ENCODE data around the gene HECW1. TPM values are rescaled to one million over a fixed set of nuclear protein-coding genes. Genes with fewer than 3 reads are reported as not detected.

Gene HECW1
- total and polyA plus RNA-seq, 2 experiments from 2014 or later, result 11.0 to 21.8 TPM

DNA sequence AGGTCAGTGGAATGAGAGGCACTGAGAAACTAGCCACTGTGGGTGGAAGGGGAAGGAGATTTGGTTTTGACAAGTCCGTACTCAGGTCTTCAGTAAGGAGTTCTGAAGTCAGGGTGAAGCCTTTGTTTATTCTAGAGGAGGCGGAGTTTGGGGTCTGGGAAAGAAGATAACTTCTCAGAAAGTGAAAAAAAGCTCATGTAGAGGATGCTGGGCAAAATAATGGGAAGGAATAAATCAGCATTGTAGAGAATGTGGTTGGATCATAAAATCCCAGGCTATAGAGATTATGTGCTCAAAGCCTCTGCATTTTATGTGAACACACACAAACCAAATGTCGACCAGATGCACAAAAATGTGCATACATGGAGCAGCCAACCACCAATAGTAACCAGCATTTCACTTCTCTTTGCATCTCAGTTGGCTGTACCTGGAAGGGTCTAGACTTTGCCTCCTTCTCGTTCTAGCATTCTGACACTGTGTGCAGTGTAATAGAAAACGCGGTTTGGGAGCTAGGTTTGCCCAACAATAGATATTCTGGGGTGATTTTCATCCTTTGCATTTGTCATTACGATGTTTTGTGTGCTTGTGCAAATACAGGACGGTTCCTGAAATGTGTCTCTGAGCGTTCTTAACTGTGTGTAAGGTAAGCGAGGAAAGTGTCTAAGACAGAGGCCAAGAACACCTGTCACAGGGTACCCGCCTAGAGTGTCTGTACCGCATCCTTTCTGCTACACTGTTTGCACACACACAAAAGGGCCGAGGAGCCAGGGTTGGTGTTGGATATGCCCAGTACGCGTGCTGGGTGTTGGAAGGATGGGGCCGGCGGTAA lies 603 bp upstream of the HECW1 start:
- no peak overlapping the region for H3K27ac ChIP-seq (ENCODE audit: low read depth)
- H3K36me3 Mint-ChIP-seq (ENCODE audit: low read depth), result no peaks in the 10 kb centered on the region
- H3K27me3 ChIP-seq (ENCODE audit: insufficient read depth), result peaks cover 20% of the 10 kb centered on the region
- H3K9me2 ChIP-seq (ENCODE audit: insufficient read depth), result no peaks in the 10 kb centered on the region
- H4K20me1 ChIP-seq (replicated peaks; ENCODE audit: insufficient read depth), result no peaks in the 10 kb centered on the region
- TF ChIP-seq, protein P1, sequence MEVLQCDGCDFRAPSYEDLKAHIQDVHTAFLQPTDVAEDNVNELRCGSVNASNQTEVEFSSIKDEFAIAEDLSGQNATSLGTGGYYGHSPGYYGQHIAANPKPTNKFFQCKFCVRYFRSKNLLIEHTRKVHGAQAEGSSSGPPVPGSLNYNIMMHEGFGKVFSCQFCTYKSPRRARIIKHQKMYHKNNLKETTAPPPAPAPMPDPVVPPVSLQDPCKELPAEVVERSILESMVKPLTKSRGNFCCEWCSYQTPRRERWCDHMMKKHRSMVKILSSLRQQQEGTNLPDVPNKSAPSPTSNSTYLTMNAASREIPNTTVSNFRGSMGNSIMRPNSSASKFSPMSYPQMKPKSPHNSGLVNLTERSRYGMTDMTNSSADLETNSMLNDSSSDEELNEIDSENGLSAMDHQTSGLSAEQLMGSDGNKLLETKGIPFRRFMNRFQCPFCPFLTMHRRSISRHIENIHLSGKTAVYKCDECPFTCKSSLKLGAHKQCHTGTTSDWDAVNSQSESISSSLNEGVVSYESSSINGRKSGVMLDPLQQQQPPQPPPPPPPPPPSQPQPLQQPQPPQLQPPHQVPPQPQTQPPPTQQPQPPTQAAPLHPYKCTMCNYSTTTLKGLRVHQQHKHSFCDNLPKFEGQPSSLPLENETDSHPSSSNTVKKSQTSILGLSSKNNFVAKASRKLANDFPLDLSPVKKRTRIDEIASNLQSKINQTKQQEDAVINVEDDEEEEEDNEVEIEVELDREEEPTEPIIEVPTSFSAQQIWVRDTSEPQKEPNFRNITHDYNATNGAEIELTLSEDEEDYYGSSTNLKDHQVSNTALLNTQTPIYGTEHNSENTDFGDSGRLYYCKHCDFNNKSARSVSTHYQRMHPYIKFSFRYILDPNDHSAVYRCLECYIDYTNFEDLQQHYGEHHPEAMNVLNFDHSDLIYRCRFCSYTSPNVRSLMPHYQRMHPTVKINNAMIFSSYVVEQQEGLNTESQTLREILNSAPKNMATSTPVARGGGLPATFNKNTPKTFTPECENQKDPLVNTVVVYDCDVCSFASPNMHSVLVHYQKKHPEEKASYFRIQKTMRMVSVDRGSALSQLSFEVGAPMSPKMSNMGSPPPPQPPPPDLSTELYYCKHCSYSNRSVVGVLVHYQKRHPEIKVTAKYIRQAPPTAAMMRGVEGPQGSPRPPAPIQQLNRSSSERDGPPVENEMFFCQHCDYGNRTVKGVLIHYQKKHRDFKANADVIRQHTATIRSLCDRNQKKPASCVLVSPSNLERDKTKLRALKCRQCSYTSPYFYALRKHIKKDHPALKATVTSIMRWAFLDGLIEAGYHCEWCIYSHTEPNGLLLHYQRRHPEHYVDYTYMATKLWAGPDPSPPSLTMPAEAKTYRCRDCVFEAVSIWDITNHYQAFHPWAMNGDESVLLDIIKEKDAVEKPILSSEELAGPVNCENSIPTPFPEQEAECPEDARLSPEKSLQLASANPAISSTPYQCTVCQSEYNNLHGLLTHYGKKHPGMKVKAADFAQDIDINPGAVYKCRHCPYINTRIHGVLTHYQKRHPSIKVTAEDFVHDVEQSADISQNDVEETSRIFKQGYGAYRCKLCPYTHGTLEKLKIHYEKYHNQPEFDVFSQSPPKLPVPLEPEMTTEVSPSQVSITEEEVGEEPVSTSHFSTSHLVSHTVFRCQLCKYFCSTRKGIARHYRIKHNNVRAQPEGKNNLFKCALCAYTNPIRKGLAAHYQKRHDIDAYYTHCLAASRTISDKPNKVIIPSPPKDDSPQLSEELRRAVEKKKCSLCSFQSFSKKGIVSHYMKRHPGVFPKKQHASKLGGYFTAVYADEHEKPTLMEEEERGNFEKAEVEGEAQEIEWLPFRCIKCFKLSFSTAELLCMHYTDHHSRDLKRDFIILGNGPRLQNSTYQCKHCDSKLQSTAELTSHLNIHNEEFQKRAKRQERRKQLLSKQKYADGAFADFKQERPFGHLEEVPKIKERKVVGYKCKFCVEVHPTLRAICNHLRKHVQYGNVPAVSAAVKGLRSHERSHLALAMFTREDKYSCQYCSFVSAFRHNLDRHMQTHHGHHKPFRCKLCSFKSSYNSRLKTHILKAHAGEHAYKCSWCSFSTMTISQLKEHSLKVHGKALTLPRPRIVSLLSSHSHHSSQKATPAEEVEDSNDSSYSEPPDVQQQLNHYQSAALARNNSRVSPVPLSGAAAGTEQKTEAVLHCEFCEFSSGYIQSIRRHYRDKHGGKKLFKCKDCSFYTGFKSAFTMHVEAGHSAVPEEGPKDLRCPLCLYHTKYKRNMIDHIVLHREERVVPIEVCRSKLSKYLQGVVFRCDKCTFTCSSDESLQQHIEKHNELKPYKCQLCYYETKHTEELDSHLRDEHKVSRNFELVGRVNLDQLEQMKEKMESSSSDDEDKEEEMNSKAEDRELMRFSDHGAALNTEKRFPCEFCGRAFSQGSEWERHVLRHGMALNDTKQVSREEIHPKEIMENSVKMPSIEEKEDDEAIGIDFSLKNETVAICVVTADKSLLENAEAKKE (CRISPR knock-in tag; IDR thresholded peaks at IDR 0.05), result no peak
- TF ChIP-seq NANOG (IDR thresholded peaks at IDR 0.05; ENCODE audit: borderline replicate concordance), result no peak
- TF ChIP-seq ZNF114 (CRISPR knock-in tag; IDR thresholded peaks at IDR 0.05), result no peak
- TF ChIP-seq EZH2phosphoT487 (IDR thresholded peaks at IDR 0.05; ENCODE audit: unreplicated experiment), result no peak
- TF ChIP-seq, protein P2, sequence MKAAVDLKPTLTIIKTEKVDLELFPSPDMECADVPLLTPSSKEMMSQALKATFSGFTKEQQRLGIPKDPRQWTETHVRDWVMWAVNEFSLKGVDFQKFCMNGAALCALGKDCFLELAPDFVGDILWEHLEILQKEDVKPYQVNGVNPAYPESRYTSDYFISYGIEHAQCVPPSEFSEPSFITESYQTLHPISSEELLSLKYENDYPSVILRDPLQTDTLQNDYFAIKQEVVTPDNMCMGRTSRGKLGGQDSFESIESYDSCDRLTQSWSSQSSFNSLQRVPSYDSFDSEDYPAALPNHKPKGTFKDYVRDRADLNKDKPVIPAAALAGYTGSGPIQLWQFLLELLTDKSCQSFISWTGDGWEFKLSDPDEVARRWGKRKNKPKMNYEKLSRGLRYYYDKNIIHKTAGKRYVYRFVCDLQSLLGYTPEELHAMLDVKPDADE (IDR thresholded peaks at IDR 0.05), result no peak
- TF ChIP-seq CREB1 (CRISPR knock-in tag; IDR thresholded peaks at IDR 0.05; ENCODE audit: low read depth), result no peak
- no peak for TF ChIP-seq EZH2 (IDR thresholded peaks at IDR 0.05; ENCODE audit: low read depth, unreplicated experiment)
- TF ChIP-seq POLR2AphosphoS5 (IDR thresholded peaks at IDR 0.05; ENCODE audit: low read depth), result no peak
- TF ChIP-seq, protein P3, sequence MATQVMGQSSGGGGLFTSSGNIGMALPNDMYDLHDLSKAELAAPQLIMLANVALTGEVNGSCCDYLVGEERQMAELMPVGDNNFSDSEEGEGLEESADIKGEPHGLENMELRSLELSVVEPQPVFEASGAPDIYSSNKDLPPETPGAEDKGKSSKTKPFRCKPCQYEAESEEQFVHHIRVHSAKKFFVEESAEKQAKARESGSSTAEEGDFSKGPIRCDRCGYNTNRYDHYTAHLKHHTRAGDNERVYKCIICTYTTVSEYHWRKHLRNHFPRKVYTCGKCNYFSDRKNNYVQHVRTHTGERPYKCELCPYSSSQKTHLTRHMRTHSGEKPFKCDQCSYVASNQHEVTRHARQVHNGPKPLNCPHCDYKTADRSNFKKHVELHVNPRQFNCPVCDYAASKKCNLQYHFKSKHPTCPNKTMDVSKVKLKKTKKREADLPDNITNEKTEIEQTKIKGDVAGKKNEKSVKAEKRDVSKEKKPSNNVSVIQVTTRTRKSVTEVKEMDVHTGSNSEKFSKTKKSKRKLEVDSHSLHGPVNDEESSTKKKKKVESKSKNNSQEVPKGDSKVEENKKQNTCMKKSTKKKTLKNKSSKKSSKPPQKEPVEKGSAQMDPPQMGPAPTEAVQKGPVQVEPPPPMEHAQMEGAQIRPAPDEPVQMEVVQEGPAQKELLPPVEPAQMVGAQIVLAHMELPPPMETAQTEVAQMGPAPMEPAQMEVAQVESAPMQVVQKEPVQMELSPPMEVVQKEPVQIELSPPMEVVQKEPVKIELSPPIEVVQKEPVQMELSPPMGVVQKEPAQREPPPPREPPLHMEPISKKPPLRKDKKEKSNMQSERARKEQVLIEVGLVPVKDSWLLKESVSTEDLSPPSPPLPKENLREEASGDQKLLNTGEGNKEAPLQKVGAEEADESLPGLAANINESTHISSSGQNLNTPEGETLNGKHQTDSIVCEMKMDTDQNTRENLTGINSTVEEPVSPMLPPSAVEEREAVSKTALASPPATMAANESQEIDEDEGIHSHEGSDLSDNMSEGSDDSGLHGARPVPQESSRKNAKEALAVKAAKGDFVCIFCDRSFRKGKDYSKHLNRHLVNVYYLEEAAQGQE (IDR thresholded peaks at IDR 0.05; ENCODE audit: unreplicated experiment), result no peak
- TF ChIP-seq STAT1 (IDR thresholded peaks at IDR 0.05; ENCODE audit: unreplicated experiment), result no peak
- TF ChIP-seq, protein P4, sequence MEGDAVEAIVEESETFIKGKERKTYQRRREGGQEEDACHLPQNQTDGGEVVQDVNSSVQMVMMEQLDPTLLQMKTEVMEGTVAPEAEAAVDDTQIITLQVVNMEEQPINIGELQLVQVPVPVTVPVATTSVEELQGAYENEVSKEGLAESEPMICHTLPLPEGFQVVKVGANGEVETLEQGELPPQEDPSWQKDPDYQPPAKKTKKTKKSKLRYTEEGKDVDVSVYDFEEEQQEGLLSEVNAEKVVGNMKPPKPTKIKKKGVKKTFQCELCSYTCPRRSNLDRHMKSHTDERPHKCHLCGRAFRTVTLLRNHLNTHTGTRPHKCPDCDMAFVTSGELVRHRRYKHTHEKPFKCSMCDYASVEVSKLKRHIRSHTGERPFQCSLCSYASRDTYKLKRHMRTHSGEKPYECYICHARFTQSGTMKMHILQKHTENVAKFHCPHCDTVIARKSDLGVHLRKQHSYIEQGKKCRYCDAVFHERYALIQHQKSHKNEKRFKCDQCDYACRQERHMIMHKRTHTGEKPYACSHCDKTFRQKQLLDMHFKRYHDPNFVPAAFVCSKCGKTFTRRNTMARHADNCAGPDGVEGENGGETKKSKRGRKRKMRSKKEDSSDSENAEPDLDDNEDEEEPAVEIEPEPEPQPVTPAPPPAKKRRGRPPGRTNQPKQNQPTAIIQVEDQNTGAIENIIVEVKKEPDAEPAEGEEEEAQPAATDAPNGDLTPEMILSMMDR (conservative IDR thresholded peaks at IDR 0.05; ENCODE audit: low read depth in 2 of 2), result no peak
- TF ChIP-seq JUNB (IDR thresholded peaks at IDR 0.05; ENCODE audit: unreplicated experiment), result no peak
- TF ChIP-seq ZNF331 (CRISPR knock-in tag; IDR thresholded peaks at IDR 0.05; ENCODE audit: low read depth), result no peak
- no peaks in the 10 kb centered on the region; the same call in 1 of the 2 replicates for H3F3A ChIP-seq (replicated peaks; ENCODE audit: low read depth)
- peak overlapping the region; percentile 82 for H3K4me3 Mint-ChIP-seq
- 0 out of 2 replicates have a peak overlapping the region, but pooled peaks have one; percentile 48 for H2AFZ ChIP-seq
- no peaks in the 10 kb centered on the region for H3K9me3 Mint-ChIP-seq
- DNase-seq (ENCODE audit: low spot score) (no peak), ATAC-seq (peak; percentile 7)
- peak overlapping the region; percentile 96 for H3K4me2 ChIP-seq
- H3K79me2 ChIP-seq (replicated peaks; ENCODE audit: insufficient read depth), result peaks cover 19% of the 10 kb centered on the region
- H3K27ac Mint-ChIP-seq, result no peak overlapping the region
- peak overlapping the region; percentile 78 for H3K4me3 ChIP-seq
- H3K36me3 ChIP-seq (ENCODE audit: insufficient read depth), result no peaks in the 10 kb centered on the region
- H3K4me1 ChIP-seq (ENCODE audit: insufficient read depth), result peaks cover 37% of the 10 kb centered on the region
- H3K4me1 Mint-ChIP-seq, result peaks cover 62% of the 10 kb centered on the region
- peaks cover 18% of the 10 kb centered on the region for H3K27me3 Mint-ChIP-seq (ENCODE audit: insufficient read depth, low read depth, poor library complexity)
